Panc1 (cell line): ENCODE measurements around the gene INHBB.

Experiments used
- CTCF ChIP-seq: fragments of 450-650 bp; IDR thresholded peaks from 2 replicates; pipeline ENCODE4 v1.5.1; 2017; ENCODE audit warnings: mild to moderate bottlenecking
- POLR2AphosphoS5 ChIP-seq: IDR thresholded peaks from 2 replicates; pipeline ENCODE4 v1.6.1; 2012; ENCODE audit warnings: mild to moderate bottlenecking, low read depth, low read length, moderate library complexity
- SIN3A ChIP-seq: IDR thresholded peaks from 2 replicates; pipeline ENCODE4 v1.6.1; 2012; ENCODE audit warnings: low read depth, mild to moderate bottlenecking, low read length, moderate library complexity, borderline replicate concordance; ENCODE audit not compliant: insufficient read depth
- TCF7L2 ChIP-seq: IDR thresholded peaks from 2 replicates; pipeline ENCODE4 v1.6.1; 2011; ENCODE audit warnings: mild to moderate bottlenecking, low read depth, low read length, inconsistent platforms
- TF ChIP-seq, protein P1 (sequence below), 2 experiments: IDR thresholded peaks; 2 replicates each; pipeline ENCODE4 v1.6.1; 2011 to 2012; ENCODE audit warnings: low read depth in 2 of 2, control low read depth in 1 of 2, low read length in 1 of 2, mild to moderate bottlenecking in 1 of 2, moderate library complexity in 1 of 2; ENCODE audit not compliant: insufficient read depth in 1 of 2

DNA sequence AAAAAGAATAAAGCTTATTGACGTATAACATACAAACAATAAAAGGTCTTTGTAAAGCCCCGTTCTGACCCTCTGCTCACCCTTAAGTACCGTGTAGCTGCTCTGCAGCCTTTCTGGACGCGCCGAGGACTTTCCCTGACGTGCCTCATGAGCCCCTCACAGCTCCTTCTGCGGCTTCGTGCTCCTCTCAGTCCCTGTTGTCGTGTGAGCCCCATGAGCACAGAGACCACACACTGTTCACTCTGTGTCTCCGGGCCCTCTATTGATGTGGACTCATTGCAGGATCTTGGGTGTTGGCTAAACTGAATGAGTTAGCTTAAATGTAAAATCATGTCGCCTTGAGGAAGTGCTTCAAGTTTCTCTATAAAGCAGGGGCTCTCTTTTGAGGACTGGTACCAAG lies 43.6 kb upstream of the INHBB start:
- no peak for TF ChIP-seq SIN3A
- TF ChIP-seq CTCF = no peak
- TF ChIP-seq TCF7L2 = no peak
- TF ChIP-seq, protein P1, sequence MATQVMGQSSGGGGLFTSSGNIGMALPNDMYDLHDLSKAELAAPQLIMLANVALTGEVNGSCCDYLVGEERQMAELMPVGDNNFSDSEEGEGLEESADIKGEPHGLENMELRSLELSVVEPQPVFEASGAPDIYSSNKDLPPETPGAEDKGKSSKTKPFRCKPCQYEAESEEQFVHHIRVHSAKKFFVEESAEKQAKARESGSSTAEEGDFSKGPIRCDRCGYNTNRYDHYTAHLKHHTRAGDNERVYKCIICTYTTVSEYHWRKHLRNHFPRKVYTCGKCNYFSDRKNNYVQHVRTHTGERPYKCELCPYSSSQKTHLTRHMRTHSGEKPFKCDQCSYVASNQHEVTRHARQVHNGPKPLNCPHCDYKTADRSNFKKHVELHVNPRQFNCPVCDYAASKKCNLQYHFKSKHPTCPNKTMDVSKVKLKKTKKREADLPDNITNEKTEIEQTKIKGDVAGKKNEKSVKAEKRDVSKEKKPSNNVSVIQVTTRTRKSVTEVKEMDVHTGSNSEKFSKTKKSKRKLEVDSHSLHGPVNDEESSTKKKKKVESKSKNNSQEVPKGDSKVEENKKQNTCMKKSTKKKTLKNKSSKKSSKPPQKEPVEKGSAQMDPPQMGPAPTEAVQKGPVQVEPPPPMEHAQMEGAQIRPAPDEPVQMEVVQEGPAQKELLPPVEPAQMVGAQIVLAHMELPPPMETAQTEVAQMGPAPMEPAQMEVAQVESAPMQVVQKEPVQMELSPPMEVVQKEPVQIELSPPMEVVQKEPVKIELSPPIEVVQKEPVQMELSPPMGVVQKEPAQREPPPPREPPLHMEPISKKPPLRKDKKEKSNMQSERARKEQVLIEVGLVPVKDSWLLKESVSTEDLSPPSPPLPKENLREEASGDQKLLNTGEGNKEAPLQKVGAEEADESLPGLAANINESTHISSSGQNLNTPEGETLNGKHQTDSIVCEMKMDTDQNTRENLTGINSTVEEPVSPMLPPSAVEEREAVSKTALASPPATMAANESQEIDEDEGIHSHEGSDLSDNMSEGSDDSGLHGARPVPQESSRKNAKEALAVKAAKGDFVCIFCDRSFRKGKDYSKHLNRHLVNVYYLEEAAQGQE (IDR thresholded peaks at IDR 0.05; ENCODE audit: insufficient read depth in 1 of 2, low read depth in 2 of 2, low read length in 1 of 2) = no peak
- no peak for TF ChIP-seq POLR2AphosphoS5
